ENCODE data around the gene NISCH. TPM values are rescaled to one million over a fixed set of nuclear protein-coding genes. Genes with fewer than 3 reads are reported as not detected.

The NISCH gene
- total and polyA plus RNA-seq, 2 experiments from 2014 or later, result 58.9 to 74.5 TPM

DNA sequence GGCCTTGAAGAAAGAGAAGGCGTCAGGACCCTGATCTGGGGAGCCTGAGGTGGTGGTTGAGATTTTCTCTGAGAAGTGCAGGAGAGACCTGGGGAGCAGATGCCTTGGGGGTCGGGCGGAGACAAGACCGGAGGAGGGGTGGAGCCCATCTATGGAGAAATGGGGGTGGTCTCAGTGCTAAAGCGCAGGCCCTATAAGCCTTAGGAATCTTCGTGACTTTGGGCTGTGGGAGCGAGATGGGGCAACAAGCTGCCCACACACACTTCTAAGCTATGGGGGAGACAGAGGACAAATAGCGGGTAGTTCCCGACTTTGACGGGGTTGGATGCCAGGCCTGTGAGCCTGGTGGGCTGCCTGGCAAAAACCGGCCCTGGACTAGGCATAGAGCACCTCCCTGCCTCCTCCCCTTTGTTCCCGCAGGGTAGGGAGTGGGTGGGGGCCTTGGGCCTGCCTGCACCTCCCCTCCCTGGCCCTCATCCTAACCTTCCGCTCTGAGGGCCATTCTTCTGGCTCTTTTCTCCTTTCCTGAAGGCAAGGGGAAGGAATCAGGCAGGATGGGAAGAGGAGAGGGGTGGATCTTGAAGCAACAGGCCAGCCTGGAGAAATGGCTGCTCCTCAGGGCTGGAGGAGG lies 880 bp downstream of the NISCH start:
- DNase-seq (ENCODE audit: low spot score), result peak; percentile 48
- peak overlapping the region; percentile 96 for H3K4me2 ChIP-seq
- peak overlapping the region; percentile 83 for H3K27ac ChIP-seq
- peak overlapping the region; percentile 67 for H2AFZ ChIP-seq
- H3K36me3 ChIP-seq (replicated peaks; ENCODE audit: insufficient read depth, low read depth), result peaks cover 2% of the 10 kb centered on the region
- 3% methylated on average over 10 of the region's 13 CpGs for WGBS (ENCODE audit: low lambda C conversion rate, missing lambda C conversion rate)
- H3K4me1 ChIP-seq (ENCODE audit: insufficient read depth), result peaks cover 21% of the 10 kb centered on the region
- H3K79me2 ChIP-seq, result peaks cover 60% of the 10 kb centered on the region
- no peaks in the 10 kb centered on the region for H4K20me1 ChIP-seq (ENCODE audit: insufficient read depth, poor library complexity, severe bottlenecking)
- H3K4me3 ChIP-seq, result peak overlapping the region; percentile 67
- H3K27me3 ChIP-seq, result no peaks in the 10 kb centered on the region
- no peaks in the 10 kb centered on the region for H3K9me3 ChIP-seq (ENCODE audit: low read depth)
- H3K9me2 ChIP-seq (replicated peaks; ENCODE audit: insufficient read depth), result no peaks in the 10 kb centered on the region
- TF ChIP-seq, protein P1, sequence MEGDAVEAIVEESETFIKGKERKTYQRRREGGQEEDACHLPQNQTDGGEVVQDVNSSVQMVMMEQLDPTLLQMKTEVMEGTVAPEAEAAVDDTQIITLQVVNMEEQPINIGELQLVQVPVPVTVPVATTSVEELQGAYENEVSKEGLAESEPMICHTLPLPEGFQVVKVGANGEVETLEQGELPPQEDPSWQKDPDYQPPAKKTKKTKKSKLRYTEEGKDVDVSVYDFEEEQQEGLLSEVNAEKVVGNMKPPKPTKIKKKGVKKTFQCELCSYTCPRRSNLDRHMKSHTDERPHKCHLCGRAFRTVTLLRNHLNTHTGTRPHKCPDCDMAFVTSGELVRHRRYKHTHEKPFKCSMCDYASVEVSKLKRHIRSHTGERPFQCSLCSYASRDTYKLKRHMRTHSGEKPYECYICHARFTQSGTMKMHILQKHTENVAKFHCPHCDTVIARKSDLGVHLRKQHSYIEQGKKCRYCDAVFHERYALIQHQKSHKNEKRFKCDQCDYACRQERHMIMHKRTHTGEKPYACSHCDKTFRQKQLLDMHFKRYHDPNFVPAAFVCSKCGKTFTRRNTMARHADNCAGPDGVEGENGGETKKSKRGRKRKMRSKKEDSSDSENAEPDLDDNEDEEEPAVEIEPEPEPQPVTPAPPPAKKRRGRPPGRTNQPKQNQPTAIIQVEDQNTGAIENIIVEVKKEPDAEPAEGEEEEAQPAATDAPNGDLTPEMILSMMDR (IDR thresholded peaks at IDR 0.05; ENCODE audit: poor library complexity), result no peak
- TF ChIP-seq EZH2 (IDR thresholded peaks at IDR 0.05; ENCODE audit: borderline replicate concordance) (no peak), EZH2phosphoT487 (IDR thresholded peaks at IDR 0.05; ENCODE audit: low read depth, severe bottlenecking, unreplicated experiment) (no peak)

DNA sequence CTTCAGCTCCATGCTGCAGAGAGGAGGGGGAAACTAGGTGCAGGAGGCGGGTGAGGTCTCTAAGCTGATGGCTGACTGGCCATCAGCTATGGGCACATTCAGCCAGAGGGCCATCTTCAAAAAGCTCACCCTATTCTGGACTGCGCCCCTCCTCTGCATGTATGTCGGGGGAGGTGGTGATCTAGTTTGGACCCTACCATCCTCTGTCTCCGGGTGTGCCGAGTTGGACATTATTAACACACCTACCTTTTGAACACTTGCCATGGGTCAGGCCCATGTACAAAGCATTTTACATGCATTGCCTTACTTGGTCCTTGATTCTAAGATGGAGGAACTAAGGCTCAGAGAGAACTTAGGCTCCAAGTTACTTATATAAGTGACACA lies 1.4 kb downstream of the NISCH start:
- Histone ChIP-seq H3K36me3 (replicated peaks; ENCODE audit: insufficient read depth, low read depth) (peaks cover 2% of the 10 kb centered on the region), H3K4me2 (peak overlapping the region; percentile 96), H3K79me2 (peaks cover 63% of the 10 kb centered on the region), H3K9me2 (replicated peaks; ENCODE audit: insufficient read depth) (no peaks in the 10 kb centered on the region), H3K27ac (peak overlapping the region; percentile 83), H2AFZ (no peak overlapping the region), H4K20me1 (ENCODE audit: insufficient read depth, poor library complexity, severe bottlenecking) (no peaks in the 10 kb centered on the region), H3K4me1 (ENCODE audit: insufficient read depth) (peaks cover 21% of the 10 kb centered on the region), H3K27me3 (no peaks in the 10 kb centered on the region), H3K4me3 (peak overlapping the region; percentile 67), H3K9me3 (ENCODE audit: low read depth) (no peaks in the 10 kb centered on the region)
- WGBS (ENCODE audit: low lambda C conversion rate, missing lambda C conversion rate), result 76% methylated on average over 5 of the region's 5 CpGs
- TF ChIP-seq, protein P1 (IDR thresholded peaks at IDR 0.05; ENCODE audit: poor library complexity), result no peak
- no peak for TF ChIP-seq EZH2 (IDR thresholded peaks at IDR 0.05; ENCODE audit: borderline replicate concordance)
- TF ChIP-seq EZH2phosphoT487 (IDR thresholded peaks at IDR 0.05; ENCODE audit: low read depth, severe bottlenecking, unreplicated experiment), result no peak
- no peak for DNase-seq (ENCODE audit: low spot score)

DNA sequence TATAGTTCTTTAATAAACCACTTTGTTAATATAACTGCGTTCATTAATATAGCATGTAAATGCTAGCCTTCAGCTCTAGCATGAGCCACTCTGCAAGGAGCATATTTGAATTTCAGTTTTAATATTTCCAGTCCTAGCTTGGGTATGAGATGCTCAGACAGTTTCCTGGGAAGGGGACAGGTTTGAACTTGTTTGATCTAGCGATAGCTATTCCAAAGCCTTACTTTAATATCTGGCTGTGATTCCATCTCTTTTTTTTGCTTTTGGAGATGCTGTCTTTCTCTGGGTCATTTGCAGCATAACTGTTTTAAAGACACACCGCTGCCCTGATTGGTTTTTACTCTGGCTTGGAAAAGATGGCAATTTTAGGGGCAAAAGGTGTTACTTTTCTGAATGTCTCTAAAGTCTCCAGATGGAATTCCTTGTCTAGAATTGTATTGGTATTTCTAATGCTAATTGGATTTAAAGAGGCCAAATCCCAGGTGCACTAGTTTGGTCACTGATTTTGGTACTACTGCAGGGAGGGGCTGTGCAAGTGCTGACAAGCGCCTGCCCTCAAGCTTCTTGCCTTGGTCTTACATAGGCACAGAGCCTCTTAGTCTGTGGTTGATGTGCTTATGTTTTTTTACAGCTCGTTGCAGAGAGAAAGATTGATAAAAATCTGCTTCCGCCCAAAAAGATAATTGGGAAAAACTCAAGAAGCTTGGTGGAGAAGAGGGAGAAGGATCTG lies 2.8 kb downstream of the NISCH start:
- H4K20me1 ChIP-seq (ENCODE audit: insufficient read depth, poor library complexity, severe bottlenecking), result peaks cover 6% of the 10 kb centered on the region
- peaks cover 2% of the 10 kb centered on the region for H3K36me3 ChIP-seq (replicated peaks; ENCODE audit: insufficient read depth, low read depth)
- no peak for TF ChIP-seq EZH2 (IDR thresholded peaks at IDR 0.05; ENCODE audit: borderline replicate concordance)
- 78% methylated on average over 6 of the region's 6 CpGs for WGBS (ENCODE audit: low lambda C conversion rate, missing lambda C conversion rate)
- DNase-seq (ENCODE audit: low spot score), result no peak
- H3K9me3 ChIP-seq (ENCODE audit: low read depth), result no peaks in the 10 kb centered on the region
- peaks cover 16% of the 10 kb centered on the region for H3K4me1 ChIP-seq (ENCODE audit: insufficient read depth)
- peaks cover 76% of the 10 kb centered on the region for H3K79me2 ChIP-seq
- no peak overlapping the region for H3K27ac ChIP-seq
- H3K4me3 ChIP-seq, result no peak overlapping the region
- H2AFZ ChIP-seq, result no peak overlapping the region
- no peaks in the 10 kb centered on the region for H3K9me2 ChIP-seq (replicated peaks; ENCODE audit: insufficient read depth)
- no peaks in the 10 kb centered on the region for H3K27me3 ChIP-seq
- peak overlapping the region; percentile 96 for H3K4me2 ChIP-seq
